ENCODE results near the gene TMEM218. TPM values are rescaled to one million over a fixed set of nuclear protein-coding genes. Genes with fewer than 3 reads are reported as not detected.
"Not testable (repeated sequence)": the region's sequence is repeated elsewhere in the genome, so short reads cannot be mapped to it uniquely, and the experiment has no call there.

TMEM218 gene
- polyA plus RNA-seq, 2 donors: 11.5 to 18.8 TPM

GRCh38 chr11:125093502-125093901 is 17.9 kb downstream of the TMEM218 start:
- Histone ChIP-seq H3K9me3 (ENCODE audit: control insufficient read depth in 2 of 2, insufficient read depth in 1 of 2, low read depth in 1 of 2, low read length in 1 of 2) (no peaks in the 10 kb centered on the region), H3K4me3 (ENCODE audit: low read depth in 1 of 2, low read length in 2 of 2) (no peak overlapping the region), H3K27ac (ENCODE audit: low read depth in 2 of 2, low read length in 1 of 2) (no peak overlapping the region), H3K4me1 (ENCODE audit: control insufficient read depth in 2 of 2, insufficient read depth in 2 of 2, low read length in 1 of 2) (peaks cover 0 to 7% of the 10 kb centered on the region in 2 donors), H3K36me3 (ENCODE audit: control insufficient read depth in 2 of 2, insufficient read depth in 2 of 2, low read length in 1 of 2) (peaks cover 0 to 13% of the 10 kb centered on the region in 2 donors), H3K27me3 (ENCODE audit: control insufficient read depth in 1 of 2, insufficient read depth in 2 of 2, low read length in 2 of 2) (no peaks in the 10 kb centered on the region)
- WGBS, 2 donors: 76 to 82% methylated on average over 4 of the region's 4 CpGs

GRCh38 chr11:125092669-125093068 is 18.8 kb downstream of the TMEM218 start:
- H3K27ac ChIP-seq (ENCODE audit: low read depth in 2 of 2, low read length in 1 of 2): no peak overlapping the region
- WGBS, 2 donors: 89 to 93% methylated on average over 6 of the region's 6 CpGs
- peaks cover 0 to 13% of the 10 kb centered on the region in 2 donors for H3K36me3 ChIP-seq (ENCODE audit: control insufficient read depth in 2 of 2, insufficient read depth in 2 of 2, low read length in 1 of 2)
- no peaks in the 10 kb centered on the region for H3K9me3 ChIP-seq (ENCODE audit: control insufficient read depth in 2 of 2, insufficient read depth in 1 of 2, low read depth in 1 of 2, low read length in 1 of 2)
- H3K4me3 ChIP-seq (ENCODE audit: low read depth in 1 of 2, low read length in 2 of 2): no peak overlapping the region
- H3K4me1 ChIP-seq (ENCODE audit: control insufficient read depth in 2 of 2, insufficient read depth in 2 of 2, low read length in 1 of 2): peaks cover 0 to 7% of the 10 kb centered on the region in 2 donors
- no peaks in the 10 kb centered on the region for H3K27me3 ChIP-seq (ENCODE audit: control insufficient read depth in 1 of 2, insufficient read depth in 2 of 2, low read length in 2 of 2)

- H3K27ac ChIP-seq (ENCODE audit: low read depth in 2 of 2, low read length in 1 of 2): peak overlapping the region; percentile 23 to 28
- 83 to 92% methylated on average over 6 of the region's 6 CpGs for WGBS, 2 donors
Measured at GRCh38 chr11:125091877-125092664, 19.4 kb downstream of the TMEM218 start.

DNA sequence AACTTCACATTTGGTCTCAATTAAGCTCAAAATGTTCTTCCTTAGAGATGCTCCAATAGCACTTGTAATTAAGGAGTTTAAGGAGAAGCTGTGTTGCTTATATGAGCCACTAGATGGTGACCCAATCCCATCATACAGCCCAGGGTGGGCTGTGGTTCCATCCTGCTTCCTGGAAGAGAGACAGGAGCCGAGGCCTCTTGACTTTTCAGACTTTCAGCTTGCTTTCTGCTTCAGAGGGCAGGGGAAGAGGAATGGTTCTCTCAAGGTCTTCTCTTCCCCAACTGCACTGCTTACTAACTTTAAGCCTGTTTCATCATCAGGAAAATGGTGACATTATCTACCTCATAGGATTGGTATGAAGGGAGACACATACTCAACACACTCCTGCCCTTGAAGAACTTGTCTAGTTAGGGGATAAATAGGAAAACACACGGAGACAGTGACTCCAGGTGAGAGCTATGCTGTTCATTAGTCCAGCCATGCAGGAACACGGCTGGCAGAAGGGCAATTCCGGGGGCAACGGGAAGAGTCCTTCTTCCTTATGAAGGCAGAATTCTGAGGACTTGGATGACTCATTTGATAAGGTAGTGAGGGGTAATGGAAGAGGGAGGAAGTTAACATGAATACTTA is 20.1 kb downstream of the TMEM218 start:
- no peaks in the 10 kb centered on the region for H3K27me3 ChIP-seq (ENCODE audit: control insufficient read depth in 1 of 2, insufficient read depth in 2 of 2, low read length in 2 of 2)
- WGBS, 2 donors: 46 to 57% methylated on average over 5 of the region's 5 CpGs
- H3K4me1 ChIP-seq (ENCODE audit: control insufficient read depth in 2 of 2, insufficient read depth in 2 of 2, low read length in 1 of 2): peaks cover 0 to 9% of the 10 kb centered on the region in 2 donors
- H3K27ac ChIP-seq (ENCODE audit: low read depth in 2 of 2, low read length in 1 of 2): peak overlapping the region; percentile 63 to 83
- H3K4me3 ChIP-seq (ENCODE audit: low read depth in 1 of 2, low read length in 2 of 2): no peak overlapping the region
- H3K9me3 ChIP-seq (ENCODE audit: control insufficient read depth in 2 of 2, insufficient read depth in 1 of 2, low read depth in 1 of 2, low read length in 1 of 2): no peaks in the 10 kb centered on the region
- peaks cover 6 to 7% of the 10 kb centered on the region in 2 donors for H3K36me3 ChIP-seq (ENCODE audit: control insufficient read depth in 2 of 2, insufficient read depth in 2 of 2, low read length in 1 of 2)

More at GRCh38 chr11:125091877-125092664, 19.4 kb downstream of the TMEM218 start:
- H3K4me3 ChIP-seq (ENCODE audit: low read depth in 1 of 2, low read length in 2 of 2): no peak overlapping the region
- H3K27me3 ChIP-seq (ENCODE audit: control insufficient read depth in 1 of 2, insufficient read depth in 2 of 2, low read length in 2 of 2): no peaks in the 10 kb centered on the region
- H3K4me1 ChIP-seq (ENCODE audit: control insufficient read depth in 2 of 2, insufficient read depth in 2 of 2, low read length in 1 of 2): peaks cover 0 to 7% of the 10 kb centered on the region in 2 donors
- no peaks in the 10 kb centered on the region for H3K9me3 ChIP-seq (ENCODE audit: control insufficient read depth in 2 of 2, insufficient read depth in 1 of 2, low read depth in 1 of 2, low read length in 1 of 2)
- H3K36me3 ChIP-seq (ENCODE audit: control insufficient read depth in 2 of 2, insufficient read depth in 2 of 2, low read length in 1 of 2): peaks cover under 1 to 8% of the 10 kb centered on the region in 2 donors

DNA sequence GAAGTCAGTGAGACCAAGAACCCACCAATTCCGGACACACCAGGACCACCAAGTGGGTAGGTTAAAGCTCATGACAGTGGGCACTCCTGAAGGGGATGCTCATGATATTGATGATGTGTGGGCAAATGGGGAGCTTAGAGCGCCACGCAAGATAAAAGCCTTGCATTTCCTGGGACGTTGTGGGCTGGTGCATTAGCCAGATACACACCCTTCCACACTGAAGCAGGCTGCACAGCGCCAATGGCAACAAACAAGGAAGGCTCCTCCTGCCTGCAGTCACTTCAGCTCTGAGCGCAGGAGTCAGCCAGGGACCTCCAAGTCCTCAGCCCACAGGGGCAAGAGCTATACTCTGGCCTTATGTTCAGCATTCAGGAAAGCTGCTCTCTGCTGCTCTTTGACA is 20.6 kb downstream of the TMEM218 start:
- 76 to 79% methylated on average over 6 of the region's 6 CpGs for WGBS, 2 donors
- Histone ChIP-seq H3K36me3 (ENCODE audit: control insufficient read depth in 2 of 2, insufficient read depth in 2 of 2, low read length in 1 of 2) (peaks cover under 1 to 9% of the 10 kb centered on the region in 2 donors), H3K4me3 (ENCODE audit: low read depth in 1 of 2, low read length in 2 of 2) (no peak overlapping the region), H3K4me1 (ENCODE audit: control insufficient read depth in 2 of 2, insufficient read depth in 2 of 2, low read length in 1 of 2) (peaks cover 0 to 9% of the 10 kb centered on the region in 2 donors), H3K27ac (ENCODE audit: low read depth in 2 of 2, low read length in 1 of 2) (no peak overlapping the region), H3K9me3 (ENCODE audit: control insufficient read depth in 2 of 2, insufficient read depth in 1 of 2, low read depth in 1 of 2, low read length in 1 of 2) (no peaks in the 10 kb centered on the region), H3K27me3 (ENCODE audit: control insufficient read depth in 1 of 2, insufficient read depth in 2 of 2, low read length in 2 of 2) (no peaks in the 10 kb centered on the region)

- WGBS, 2 donors: 66 to 74% methylated on average over 10 of the region's 10 CpGs
- H3K4me1 ChIP-seq (ENCODE audit: control insufficient read depth in 2 of 2, insufficient read depth in 2 of 2, low read length in 1 of 2); H3K27ac ChIP-seq (ENCODE audit: low read depth in 2 of 2, low read length in 1 of 2); H3K27me3 ChIP-seq (ENCODE audit: control insufficient read depth in 1 of 2, insufficient read depth in 2 of 2, low read length in 2 of 2); H3K9me3 ChIP-seq (ENCODE audit: control insufficient read depth in 2 of 2, insufficient read depth in 1 of 2, low read depth in 1 of 2, low read length in 1 of 2); H3K4me3 ChIP-seq (ENCODE audit: low read depth in 1 of 2, low read length in 2 of 2): not testable (repeated sequence)
- H3K36me3 ChIP-seq (ENCODE audit: control insufficient read depth in 2 of 2, insufficient read depth in 2 of 2, low read length in 1 of 2): peaks cover 0 to 12% of the 10 kb centered on the region in 2 donors
Measured at GRCh38 chr11:125090151-125090550, 21.3 kb downstream of the TMEM218 start.

- not testable (repeated sequence) for H3K27me3 ChIP-seq (ENCODE audit: control insufficient read depth in 1 of 2, insufficient read depth in 2 of 2, low read length in 2 of 2); H3K27ac ChIP-seq (ENCODE audit: low read depth in 2 of 2, low read length in 1 of 2); H3K9me3 ChIP-seq (ENCODE audit: control insufficient read depth in 2 of 2, insufficient read depth in 1 of 2, low read depth in 1 of 2, low read length in 1 of 2); H3K4me1 ChIP-seq (ENCODE audit: control insufficient read depth in 2 of 2, insufficient read depth in 2 of 2, low read length in 1 of 2); H3K4me3 ChIP-seq (ENCODE audit: low read depth in 1 of 2, low read length in 2 of 2)
- 95 to 96% methylated on average over 24 to 31 of the region's 31 CpGs for WGBS, 2 donors
- peaks cover 0 to 12% of the 10 kb centered on the region in 2 donors for H3K36me3 ChIP-seq (ENCODE audit: control insufficient read depth in 2 of 2, insufficient read depth in 2 of 2, low read length in 1 of 2)
Measured at GRCh38 chr11:125089481-125089880, 21.9 kb downstream of the TMEM218 start.

GRCh38 chr11:125088576-125089455 is 22.6 kb downstream of the TMEM218 start:
- no peak overlapping the region for H3K4me3 ChIP-seq (ENCODE audit: low read depth in 1 of 2, low read length in 2 of 2)
- H3K9me3 ChIP-seq (ENCODE audit: control insufficient read depth in 2 of 2, insufficient read depth in 1 of 2, low read depth in 1 of 2, low read length in 1 of 2): no peaks in the 10 kb centered on the region
- 86% methylated on average over 20 of the region's 20 CpGs for WGBS, 2 donors
- H3K4me1 ChIP-seq (ENCODE audit: control insufficient read depth in 2 of 2, insufficient read depth in 2 of 2, low read length in 1 of 2): peaks cover 2 to 14% of the 10 kb centered on the region in 2 donors
- H3K27me3 ChIP-seq (ENCODE audit: control insufficient read depth in 1 of 2, insufficient read depth in 2 of 2, low read length in 2 of 2): no peaks in the 10 kb centered on the region
- H3K27ac ChIP-seq (ENCODE audit: low read depth in 2 of 2, low read length in 1 of 2): no peak overlapping the region
- peaks cover 0 to 12% of the 10 kb centered on the region in 2 donors for H3K36me3 ChIP-seq (ENCODE audit: control insufficient read depth in 2 of 2, insufficient read depth in 2 of 2, low read length in 1 of 2)

DNA sequence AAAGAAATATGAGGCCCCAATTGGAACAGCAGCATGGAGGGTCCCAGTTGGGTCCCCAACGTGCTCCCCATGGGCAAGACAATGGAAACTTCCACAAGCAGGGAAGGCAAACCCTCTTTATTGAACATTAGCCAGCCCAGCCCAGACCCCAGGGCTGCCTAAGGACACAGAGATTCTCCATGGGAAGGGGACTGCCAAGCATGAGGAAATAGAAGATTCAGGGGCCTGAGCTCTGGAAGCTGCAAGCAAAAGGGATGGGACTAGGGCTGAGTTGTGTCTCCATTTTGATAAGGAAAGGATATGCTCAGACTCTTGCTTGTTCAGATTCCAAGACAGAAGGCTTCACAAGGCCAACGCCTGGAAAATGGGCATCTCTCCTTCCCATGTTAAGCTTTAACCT is 23.3 kb downstream of the TMEM218 start:
- Histone ChIP-seq H3K9me3 (ENCODE audit: control insufficient read depth in 2 of 2, insufficient read depth in 1 of 2, low read depth in 1 of 2, low read length in 1 of 2) (no peaks in the 10 kb centered on the region), H3K27me3 (ENCODE audit: control insufficient read depth in 1 of 2, insufficient read depth in 2 of 2, low read length in 2 of 2) (no peaks in the 10 kb centered on the region), H3K4me3 (ENCODE audit: low read depth in 1 of 2, low read length in 2 of 2) (no peak overlapping the region), H3K36me3 (ENCODE audit: control insufficient read depth in 2 of 2, insufficient read depth in 2 of 2, low read length in 1 of 2) (peaks cover 0 to 12% of the 10 kb centered on the region in 2 donors), H3K27ac (ENCODE audit: low read depth in 2 of 2, low read length in 1 of 2) (no peak overlapping the region), H3K4me1 (ENCODE audit: control insufficient read depth in 2 of 2, insufficient read depth in 2 of 2, low read length in 1 of 2) (peaks cover 3 to 21% of the 10 kb centered on the region in 2 donors)
- WGBS, 2 donors: 74 to 87% methylated on average over 2 of the region's 2 CpGs
